ENCODE measurements around the gene COPS9.

COPS9 gene

DNA sequence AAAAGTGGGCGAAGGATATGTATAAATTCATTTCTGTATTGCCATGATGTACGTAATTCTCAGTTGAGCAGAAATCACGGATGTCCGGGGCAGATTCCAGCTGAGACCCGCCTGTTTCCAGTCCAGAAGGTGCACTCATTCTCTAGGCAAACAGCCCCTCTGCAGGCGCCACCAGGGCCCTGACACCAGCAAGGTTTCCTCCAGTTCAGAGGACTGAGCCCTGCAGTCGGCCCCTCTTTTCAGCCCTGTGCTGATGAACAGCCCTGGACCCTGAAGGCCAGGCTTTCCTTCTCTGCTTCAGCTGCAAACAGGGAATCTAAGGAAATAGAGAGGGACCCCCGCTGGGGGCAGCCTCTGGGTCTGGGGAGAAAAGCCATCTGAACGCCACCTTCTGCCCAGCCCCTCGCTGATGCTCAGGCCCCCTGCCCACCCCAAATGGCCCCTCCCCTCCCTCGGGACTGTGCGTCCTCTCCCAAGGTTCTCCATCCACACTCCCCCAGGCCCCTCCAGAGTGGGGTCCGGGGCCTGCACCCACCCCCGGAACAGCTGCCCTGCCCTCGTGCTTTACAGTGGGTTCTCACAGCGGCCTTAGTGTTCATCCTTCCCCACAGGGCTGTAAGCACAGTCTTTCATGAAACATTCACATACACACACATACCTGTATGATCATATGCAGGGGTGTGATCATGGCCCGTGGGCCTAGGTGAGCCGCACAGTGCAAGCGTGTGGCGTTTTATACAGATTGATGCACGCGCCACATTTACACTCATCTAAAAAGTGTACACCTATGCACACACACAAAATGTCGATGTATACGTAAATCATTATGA is 12.1 kb downstream of the COPS9 start:
- DNase-seq (ENCODE audit: low read depth) = no peak
- no peak overlapping the region for H3K4me3 ChIP-seq (ENCODE audit: low read depth, low read length)
- in situ Hi-C loops (cut with HindIII; ENCODE audit: low sequenced_read_pairs) = no loop called here
- TF ChIP-seq CTCF (IDR thresholded peaks at IDR 0.05; ENCODE audit: low read depth, low read length, missing control alignments) = no peak

- no peak overlapping the region for H3K4me3 ChIP-seq (ENCODE audit: low read depth, low read length)
- no peak for DNase-seq (ENCODE audit: low read depth)
- in situ Hi-C loops (cut with HindIII; ENCODE audit: low sequenced_read_pairs) = no loop called here
- TF ChIP-seq CTCF (IDR thresholded peaks at IDR 0.05; ENCODE audit: low read depth, low read length, missing control alignments) = no peak
Measured at GRCh38 chr2:240121675-240122074, 14.4 kb downstream of the COPS9 start.

GRCh38 chr2:240121190-240121589 is 14.9 kb downstream of the COPS9 start:
- DNase-seq (ENCODE audit: low read depth) = no peak
- TF ChIP-seq CTCF (IDR thresholded peaks at IDR 0.05; ENCODE audit: low read depth, low read length, missing control alignments) = no peak
- H3K4me3 ChIP-seq (ENCODE audit: low read depth, low read length) = no peak overlapping the region
- in situ Hi-C loops (cut with HindIII; ENCODE audit: low sequenced_read_pairs) = no loop called here

DNA sequence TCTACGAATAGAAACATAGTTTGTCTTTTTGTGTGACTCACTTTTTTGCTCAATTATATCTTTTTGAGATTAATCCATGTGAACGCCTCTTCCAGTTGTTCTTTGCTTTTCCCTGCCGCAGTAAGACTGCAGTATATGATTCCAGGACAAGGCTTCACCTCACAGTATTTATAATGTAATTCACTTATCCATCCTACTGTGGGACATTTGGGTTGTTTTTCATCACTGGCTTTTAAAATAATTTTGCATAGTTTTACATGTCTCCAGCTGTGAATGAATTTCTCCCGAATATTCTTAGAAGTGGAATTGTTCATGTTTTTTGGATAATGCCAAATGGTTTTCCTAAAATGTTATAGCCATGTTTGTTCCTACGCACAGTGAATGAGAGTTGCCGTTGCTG is 21.9 kb downstream of the COPS9 start:
- DNase-seq (ENCODE audit: low read depth) = no peak
- TF ChIP-seq CTCF (IDR thresholded peaks at IDR 0.05; ENCODE audit: low read depth, low read length, missing control alignments) = no peak
- no peak overlapping the region for H3K4me3 ChIP-seq (ENCODE audit: low read depth, low read length)
- in situ Hi-C loops (cut with HindIII; ENCODE audit: low sequenced_read_pairs) = no loop called here

- no peak for DNase-seq (ENCODE audit: low read depth)
- H3K4me3 ChIP-seq (ENCODE audit: low read depth, low read length) = no peak overlapping the region
- TF ChIP-seq CTCF (IDR thresholded peaks at IDR 0.05; ENCODE audit: low read depth, low read length, missing control alignments) = no peak
- in situ Hi-C loops (cut with HindIII; ENCODE audit: low sequenced_read_pairs) = no loop called here
Measured at GRCh38 chr2:240112914-240113690, 23.0 kb downstream of the COPS9 start.

DNA sequence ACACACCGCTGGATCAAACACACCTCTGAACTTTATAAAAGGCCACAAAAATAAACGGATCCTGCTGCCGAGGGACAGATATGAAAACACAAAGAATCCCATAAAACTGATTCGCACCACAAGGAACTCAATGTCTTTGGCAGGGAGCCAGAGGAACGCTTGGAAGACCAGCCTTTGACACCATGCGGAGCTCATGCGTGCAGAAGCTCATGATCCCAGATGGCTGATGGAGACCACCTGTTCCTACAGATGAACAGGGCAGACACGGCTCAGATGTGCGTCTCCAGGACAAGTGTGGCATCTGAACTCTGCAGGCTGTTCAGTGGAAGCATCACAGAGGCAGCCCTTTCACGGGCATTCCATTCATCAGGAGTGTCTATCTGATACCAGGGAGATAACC is 24.9 kb downstream of the COPS9 start:
- no peak overlapping the region for H3K4me3 ChIP-seq (ENCODE audit: low read depth, low read length)
- no peak for TF ChIP-seq CTCF (IDR thresholded peaks at IDR 0.05; ENCODE audit: low read depth, low read length, missing control alignments)
- in situ Hi-C loops (cut with HindIII; ENCODE audit: low sequenced_read_pairs) = no loop called here
- DNase-seq (ENCODE audit: low read depth) = no peak
